ENCODE measurements around the gene CYP1B1. TPM values are rescaled to one million over a fixed set of nuclear protein-coding genes. Genes with fewer than 3 reads are reported as not detected.
A peak's percentile ranks its signal among the peaks of the same experiment; 100 is the strongest.

CYP1B1 gene
- total RNA-seq, 4 donors from 2014 or later = 10.7 to 19.6 (median 12.8) TPM

DNA sequence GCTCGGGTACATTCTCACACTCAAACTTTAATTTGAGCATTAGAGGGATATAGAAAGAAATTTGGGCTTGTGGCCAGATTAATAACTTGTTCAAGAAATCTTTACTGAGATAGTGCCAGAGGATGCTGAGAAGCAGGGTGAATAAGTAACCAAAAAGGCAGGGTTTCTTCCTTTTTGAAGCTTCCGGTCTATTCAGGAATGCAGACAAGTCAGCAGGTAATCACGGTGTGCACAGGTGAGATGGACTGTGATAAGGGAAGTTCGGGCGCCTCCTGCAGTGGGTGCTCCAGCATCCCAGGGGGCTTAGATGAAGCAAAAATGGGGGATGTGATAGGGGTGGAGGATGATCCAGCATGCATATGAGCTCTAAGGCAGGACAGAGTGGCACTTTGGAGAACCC lies 44.9 kb upstream of the CYP1B1 start:
- no peak overlapping the region for H3K27ac ChIP-seq
- TF ChIP-seq, protein P1, sequence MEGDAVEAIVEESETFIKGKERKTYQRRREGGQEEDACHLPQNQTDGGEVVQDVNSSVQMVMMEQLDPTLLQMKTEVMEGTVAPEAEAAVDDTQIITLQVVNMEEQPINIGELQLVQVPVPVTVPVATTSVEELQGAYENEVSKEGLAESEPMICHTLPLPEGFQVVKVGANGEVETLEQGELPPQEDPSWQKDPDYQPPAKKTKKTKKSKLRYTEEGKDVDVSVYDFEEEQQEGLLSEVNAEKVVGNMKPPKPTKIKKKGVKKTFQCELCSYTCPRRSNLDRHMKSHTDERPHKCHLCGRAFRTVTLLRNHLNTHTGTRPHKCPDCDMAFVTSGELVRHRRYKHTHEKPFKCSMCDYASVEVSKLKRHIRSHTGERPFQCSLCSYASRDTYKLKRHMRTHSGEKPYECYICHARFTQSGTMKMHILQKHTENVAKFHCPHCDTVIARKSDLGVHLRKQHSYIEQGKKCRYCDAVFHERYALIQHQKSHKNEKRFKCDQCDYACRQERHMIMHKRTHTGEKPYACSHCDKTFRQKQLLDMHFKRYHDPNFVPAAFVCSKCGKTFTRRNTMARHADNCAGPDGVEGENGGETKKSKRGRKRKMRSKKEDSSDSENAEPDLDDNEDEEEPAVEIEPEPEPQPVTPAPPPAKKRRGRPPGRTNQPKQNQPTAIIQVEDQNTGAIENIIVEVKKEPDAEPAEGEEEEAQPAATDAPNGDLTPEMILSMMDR (IDR thresholded peaks at IDR 0.05) = no peak
- TF ChIP-seq EP300 (IDR thresholded peaks at IDR 0.05) (no peak), POLR2A (IDR thresholded peaks at IDR 0.05) (no peak), POLR2AphosphoS5 (IDR thresholded peaks at IDR 0.05) (no peak)
- 56% methylated on average over 5 of the region's 5 CpGs for WGBS
- no peak for DNase-seq (ENCODE audit: low spot score in 2 of 2)
- no peaks in the 10 kb centered on the region for H3K36me3 ChIP-seq
- no peak overlapping the region for H3K4me3 ChIP-seq
- H3K4me1 ChIP-seq = peaks cover 23% of the 10 kb centered on the region
- H3K27me3 ChIP-seq = no peaks in the 10 kb centered on the region
- no peaks in the 10 kb centered on the region for H3K9me3 ChIP-seq

- no peaks in the 10 kb centered on the region for H3K36me3 ChIP-seq
- H3K9me3 ChIP-seq = no peaks in the 10 kb centered on the region
- no peak overlapping the region for H3K4me3 ChIP-seq
- WGBS = 82% methylated on average over 2 of the region's 2 CpGs
- H3K27ac ChIP-seq = no peak overlapping the region
- TF ChIP-seq POLR2AphosphoS5 (IDR thresholded peaks at IDR 0.05) = no peak
- no peak for TF ChIP-seq EP300 (IDR thresholded peaks at IDR 0.05)
- no peak for TF ChIP-seq POLR2A (IDR thresholded peaks at IDR 0.05)
- TF ChIP-seq, protein P1 (IDR thresholded peaks at IDR 0.05) = no peak
- DNase-seq (ENCODE audit: low spot score in 2 of 2) = no peak
- peaks cover 29% of the 10 kb centered on the region for H3K4me1 ChIP-seq
- H3K27me3 ChIP-seq = no peaks in the 10 kb centered on the region
Measured at GRCh38 chr2:38120264-38120592, 44.3 kb upstream of the CYP1B1 start.

- Histone ChIP-seq H3K27me3 (no peaks in the 10 kb centered on the region), H3K36me3 (no peaks in the 10 kb centered on the region), H3K9me3 (no peaks in the 10 kb centered on the region), H3K4me1 (peaks cover 37% of the 10 kb centered on the region), H3K4me3 (no peak overlapping the region), H3K27ac (peak overlapping the region; percentile 21)
- 24% methylated on average over 3 of the region's 3 CpGs for WGBS
- TF ChIP-seq POLR2AphosphoS5 (IDR thresholded peaks at IDR 0.05) = no peak
- TF ChIP-seq POLR2A (IDR thresholded peaks at IDR 0.05) = no peak
- no peak for TF ChIP-seq EP300 (IDR thresholded peaks at IDR 0.05)
- TF ChIP-seq, protein P1 (IDR thresholded peaks at IDR 0.05) = no peak
- DNase-seq (ENCODE audit: low spot score in 2 of 2) = no peak
Measured at GRCh38 chr2:38116762-38117161, 40.8 kb upstream of the CYP1B1 start.

- TF ChIP-seq POLR2A (IDR thresholded peaks at IDR 0.05) = no peak
- TF ChIP-seq POLR2AphosphoS5 (IDR thresholded peaks at IDR 0.05) = no peak
- TF ChIP-seq, protein P1 (IDR thresholded peaks at IDR 0.05) = peak; percentile 90 to 91
- Histone ChIP-seq H3K27me3 (no peaks in the 10 kb centered on the region), H3K27ac (peak overlapping the region; percentile 21), H3K36me3 (no peaks in the 10 kb centered on the region), H3K4me1 (peaks cover 33% of the 10 kb centered on the region), H3K9me3 (no peaks in the 10 kb centered on the region), H3K4me3 (no peak overlapping the region)
- WGBS = 30% methylated on average over 8 of the region's 8 CpGs
- peak; percentile 87 for DNase-seq (ENCODE audit: low spot score in 2 of 2)
Measured at GRCh38 chr2:38115216-38116032, 39.5 kb upstream of the CYP1B1 start.

DNA sequence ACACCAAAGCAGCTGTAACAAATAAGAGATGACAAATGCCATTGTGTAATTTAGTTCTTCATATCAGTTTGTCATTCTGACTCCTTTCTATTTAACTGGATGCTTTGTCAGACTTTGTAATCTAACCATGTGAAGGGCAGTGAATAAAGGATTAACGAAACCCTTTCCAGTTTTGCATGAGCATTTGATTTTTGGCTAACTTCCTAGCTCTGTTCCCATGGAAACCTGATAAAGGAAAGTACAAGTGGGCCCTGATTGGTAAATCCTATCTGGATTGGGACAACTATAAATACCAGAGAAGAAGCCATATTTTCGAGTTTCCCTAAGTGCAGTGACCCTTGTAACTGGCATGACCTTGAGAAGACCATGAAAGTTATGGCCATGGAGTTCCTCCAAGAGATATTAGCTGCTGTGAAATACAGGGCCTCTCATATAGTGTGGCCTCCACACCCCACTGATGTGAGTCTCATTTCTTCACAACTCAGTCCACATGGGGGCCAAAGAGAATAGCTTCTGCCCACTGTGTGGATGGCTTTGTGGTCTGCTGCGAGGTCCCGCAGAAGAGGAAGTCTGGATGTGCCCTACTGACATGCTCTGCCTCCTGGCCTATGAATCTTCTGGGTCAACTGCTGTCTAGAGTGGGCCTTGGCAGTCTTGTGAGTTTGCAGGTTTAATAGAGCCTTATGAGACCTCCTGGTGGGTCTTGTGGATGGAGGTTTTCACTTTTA lies 38.2 kb upstream of the CYP1B1 start:
- 81% methylated on average over 3 of the region's 4 CpGs for WGBS
- H3K4me1 ChIP-seq = peaks cover 41% of the 10 kb centered on the region
- H3K4me3 ChIP-seq = no peak overlapping the region
- TF ChIP-seq, protein P1 (IDR thresholded peaks at IDR 0.05) = no peak
- TF ChIP-seq EP300 (IDR thresholded peaks at IDR 0.05) (no peak), POLR2AphosphoS5 (IDR thresholded peaks at IDR 0.05) (no peak), POLR2A (IDR thresholded peaks at IDR 0.05) (no peak)
- DNase-seq (ENCODE audit: low spot score in 2 of 2) = no peak
- H3K27me3 ChIP-seq = no peaks in the 10 kb centered on the region
- no peaks in the 10 kb centered on the region for H3K36me3 ChIP-seq
- H3K27ac ChIP-seq = no peak overlapping the region
- no peaks in the 10 kb centered on the region for H3K9me3 ChIP-seq

Measured in suprapubic skin (tissue), 4 donors.